ENCODE data around the gene CHRNA4.
"Not testable (repeated sequence)": the region's sequence is repeated elsewhere in the genome, so short reads cannot be mapped to it uniquely, and the experiment has no call there.

Gene CHRNA4

GRCh38 chr20:63309261-63310071, 51.7 kb downstream of the CHRNA4 start:
- no peak for DNase-seq (ENCODE audit: low read depth in 3 of 3)

GRCh38 chr20:63308218-63308911, 52.8 kb downstream of the CHRNA4 start:
- DNase-seq (ENCODE audit: low read depth in 3 of 3): no peak

- no peak for DNase-seq (ENCODE audit: low read depth in 3 of 3)
Observed at GRCh38 chr20:63307538-63308217, 53.5 kb downstream of the CHRNA4 start.

- no peak for DNase-seq (ENCODE audit: low read depth in 3 of 3)
Observed at GRCh38 chr20:63306673-63307537, 54.2 kb downstream of the CHRNA4 start.

- DNase-seq (ENCODE audit: low read depth in 3 of 3): not testable (repeated sequence)
Observed at GRCh38 chr20:63305933-63306672, 55.0 kb downstream of the CHRNA4 start.

GRCh38 chr20:63305393-63305792, 55.8 kb downstream of the CHRNA4 start:
- DNase-seq (ENCODE audit: low read depth in 3 of 3): no peak

- no peak for DNase-seq (ENCODE audit: low read depth in 3 of 3)
Observed at GRCh38 chr20:63303095-63303666, 58.0 kb downstream of the CHRNA4 start.

GRCh38 chr20:63301671-63302070, 59.5 kb downstream of the CHRNA4 start:
- no peak for DNase-seq (ENCODE audit: low read depth in 3 of 3)

GRCh38 chr20:63298731-63299312, 62.3 kb downstream of the CHRNA4 start:
- no peak for DNase-seq (ENCODE audit: low read depth in 3 of 3)

GRCh38 chr20:63297796-63298572, 63.2 kb downstream of the CHRNA4 start:
- no peak for DNase-seq (ENCODE audit: low read depth in 3 of 3)

- no peak for DNase-seq (ENCODE audit: low read depth in 3 of 3)
Observed at GRCh38 chr20:63297371-63297781, 63.8 kb downstream of the CHRNA4 start.

- no peak for DNase-seq (ENCODE audit: low read depth in 3 of 3)
Observed at GRCh38 chr20:63296531-63297299, 64.4 kb downstream of the CHRNA4 start.

GRCh38 chr20:63295846-63296245, 65.3 kb downstream of the CHRNA4 start:
- no peak for DNase-seq (ENCODE audit: low read depth in 3 of 3)

GRCh38 chr20:63295422-63295821, 65.7 kb downstream of the CHRNA4 start:
- no peak for DNase-seq (ENCODE audit: low read depth in 3 of 3)

- no peak for DNase-seq (ENCODE audit: low read depth in 3 of 3)
Observed at GRCh38 chr20:63295018-63295417, 66.1 kb downstream of the CHRNA4 start.

GRCh38 chr20:63294536-63294900, 66.6 kb downstream of the CHRNA4 start:
- no peak for DNase-seq (ENCODE audit: low read depth in 3 of 3)

- DNase-seq (ENCODE audit: low read depth in 3 of 3): no peak
Observed at GRCh38 chr20:63293871-63294535, 67.1 kb downstream of the CHRNA4 start.

- DNase-seq (ENCODE audit: low read depth in 3 of 3): no peak
Observed at GRCh38 chr20:63293456-63293855, 67.7 kb downstream of the CHRNA4 start.

All from stimulated activated CD4-positive, alpha-beta T cell treated with anti-CD3 and anti-CD28 coated beads, TNF-alpha, amount 100 ng/mL, for 4 hours (primary cell).